Activated CD4-positive, alpha-beta T cell treated with anti-CD3 and anti-CD28 coated beads, Interleukin-2, amount 50 U/mL, for 4 hours (primary cell): ENCODE results near the gene TTC33.
A peak's percentile ranks its signal among the peaks of the same experiment; 100 is the strongest.
"Not testable (repeated sequence)": the region's sequence is repeated elsewhere in the genome, so short reads cannot be mapped to it uniquely, and the experiment has no call there.

Experiments used
- DNase-seq, 2 experiments: peaks; one replicate each; pipeline ENCODE4 v3.0.0-alpha.2; 2020

Gene TTC33

DNA sequence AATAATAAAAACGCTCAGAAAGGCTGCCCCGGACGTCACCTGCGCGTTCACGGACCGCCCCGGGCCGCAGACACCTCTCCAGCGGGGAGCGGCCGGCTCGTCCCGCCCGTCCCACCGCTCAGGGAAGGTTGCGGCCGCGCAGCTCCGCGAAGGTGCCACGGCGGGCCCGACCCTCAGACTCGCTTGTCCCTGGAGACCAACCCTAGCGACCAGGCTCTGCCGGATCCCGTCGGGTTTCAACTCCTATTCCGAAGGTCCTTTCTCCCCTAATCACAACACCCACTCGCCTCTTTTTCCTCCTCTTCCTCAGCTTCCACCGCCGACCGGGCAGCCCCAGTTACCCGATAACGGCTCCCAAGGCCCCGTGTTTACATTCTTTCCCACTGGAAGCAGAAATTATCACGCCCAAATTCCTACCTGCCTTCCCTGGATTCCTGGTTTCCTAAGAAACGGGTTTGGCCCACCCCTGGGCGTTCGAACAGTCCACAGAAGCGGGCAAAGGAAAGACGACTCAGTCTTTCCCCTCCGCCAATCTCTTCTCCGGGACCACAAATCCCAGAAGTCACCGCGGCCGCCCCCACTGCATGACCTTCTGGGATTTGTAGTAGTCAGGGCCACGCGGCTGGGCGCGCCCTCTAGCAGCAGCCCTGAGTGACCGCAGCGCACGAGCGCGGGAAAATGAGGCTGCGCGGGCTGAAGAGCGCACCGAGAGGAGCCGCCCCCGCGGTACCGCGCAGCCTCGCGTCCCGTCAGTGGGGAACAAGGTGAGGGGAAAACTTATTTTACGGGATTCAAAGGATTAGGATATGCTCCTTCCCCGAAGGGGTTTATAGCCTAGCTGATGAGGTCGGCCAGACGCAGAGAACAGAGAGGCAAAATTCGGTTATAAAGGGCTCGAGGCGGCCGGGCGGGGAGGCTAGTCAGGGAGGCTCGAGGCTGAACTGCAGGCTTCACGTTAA is at the start of gene TTC33:
TSS of gene TTC33 (minus strand) at position 555 of the 959 bp plus-strand sequence. CDS start 8,943 bp downstream, outside the sequence.
- DNase-seq: peak; percentile 94 to 96

DNA sequence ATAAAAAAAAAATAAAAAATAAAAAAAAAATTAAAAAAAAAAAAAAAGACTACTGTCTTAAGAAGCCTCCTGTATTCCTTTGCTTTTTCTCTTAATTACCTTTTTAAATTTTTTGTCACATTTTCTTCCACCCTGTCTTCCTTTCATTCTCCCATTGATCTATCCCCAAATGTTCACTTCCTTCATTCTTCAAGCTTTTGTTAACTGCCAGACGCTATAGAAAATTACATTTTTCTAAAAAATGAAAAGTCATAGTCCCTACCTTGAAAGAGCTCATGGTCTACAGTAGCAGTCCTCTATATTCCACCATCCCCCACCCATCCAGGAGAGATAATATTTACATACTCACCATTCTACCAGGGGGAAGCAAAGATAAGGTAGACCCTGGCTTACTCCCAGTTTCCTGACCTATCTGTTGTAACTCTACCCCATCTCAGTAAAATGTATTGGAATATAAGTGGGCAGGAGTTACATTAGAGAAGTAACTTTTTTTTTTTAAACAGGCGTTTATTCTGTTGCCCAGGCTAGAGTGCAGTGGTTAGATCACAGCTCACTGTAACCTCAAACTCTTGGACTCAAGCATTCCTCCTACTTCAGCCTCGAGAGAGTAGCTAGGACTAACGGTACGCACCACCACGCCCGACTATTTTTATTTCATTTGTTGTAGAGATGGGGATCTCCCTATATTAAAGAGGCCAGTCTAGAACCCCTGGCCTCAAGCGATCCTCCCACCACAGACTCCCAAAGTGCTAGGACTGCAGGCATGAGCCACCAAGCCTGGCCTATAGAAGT is 46.2 kb upstream of the TTC33 start:
- DNase-seq: no peak

- no peak for DNase-seq
Observed at GRCh38 chr5:40799258-40799657, 43.5 kb upstream of the TTC33 start.

GRCh38 chr5:40798801-40799210 is 43.0 kb upstream of the TTC33 start:
- no peak for DNase-seq

DNA sequence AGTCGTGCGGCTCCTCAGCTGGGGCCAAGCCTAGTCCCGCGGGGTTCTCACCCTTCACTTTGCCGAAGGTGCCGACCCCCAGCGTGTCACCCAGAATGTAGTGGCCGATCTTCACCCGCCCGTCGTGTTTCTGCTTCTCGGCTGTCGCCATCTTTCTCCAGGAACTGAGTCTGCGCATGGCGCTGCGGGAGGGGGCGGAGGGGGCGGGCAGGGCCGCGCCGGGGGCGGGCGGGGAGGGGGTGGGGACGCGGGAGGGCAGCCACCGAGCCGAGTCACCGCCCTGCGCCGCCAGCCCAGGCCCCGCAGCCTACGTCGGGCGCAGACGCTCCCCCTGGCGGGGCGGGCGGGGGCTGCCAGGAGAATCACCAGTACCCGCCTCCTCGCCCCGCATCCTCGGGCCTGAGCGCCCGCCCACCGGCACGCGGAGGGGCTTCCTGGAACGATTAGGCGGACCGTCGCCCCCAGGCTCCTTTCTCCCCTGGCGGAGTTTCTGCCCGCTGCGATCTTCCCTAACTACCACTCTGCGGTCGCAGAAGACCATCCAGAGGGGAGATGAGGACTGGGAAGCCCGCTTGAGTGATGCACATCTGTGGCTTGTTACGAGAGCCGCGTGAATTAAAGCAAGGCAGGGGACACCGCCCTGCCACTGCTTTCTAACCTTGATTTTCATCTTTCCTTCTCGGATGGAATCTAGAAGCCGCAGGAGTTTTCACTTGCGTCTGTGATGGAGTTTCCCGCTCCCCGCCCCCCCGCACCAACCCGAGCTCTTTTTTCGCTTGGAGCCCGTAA is 42.4 kb upstream of the TTC33 start, which contains the start of gene PRKAA1:
TSS of gene PRKAA1 (minus strand) at position 363 of the 789 bp plus-strand sequence. CDS start at position 178, 185 bp downstream.
- peak; percentile 82 to 87 for DNase-seq

DNA sequence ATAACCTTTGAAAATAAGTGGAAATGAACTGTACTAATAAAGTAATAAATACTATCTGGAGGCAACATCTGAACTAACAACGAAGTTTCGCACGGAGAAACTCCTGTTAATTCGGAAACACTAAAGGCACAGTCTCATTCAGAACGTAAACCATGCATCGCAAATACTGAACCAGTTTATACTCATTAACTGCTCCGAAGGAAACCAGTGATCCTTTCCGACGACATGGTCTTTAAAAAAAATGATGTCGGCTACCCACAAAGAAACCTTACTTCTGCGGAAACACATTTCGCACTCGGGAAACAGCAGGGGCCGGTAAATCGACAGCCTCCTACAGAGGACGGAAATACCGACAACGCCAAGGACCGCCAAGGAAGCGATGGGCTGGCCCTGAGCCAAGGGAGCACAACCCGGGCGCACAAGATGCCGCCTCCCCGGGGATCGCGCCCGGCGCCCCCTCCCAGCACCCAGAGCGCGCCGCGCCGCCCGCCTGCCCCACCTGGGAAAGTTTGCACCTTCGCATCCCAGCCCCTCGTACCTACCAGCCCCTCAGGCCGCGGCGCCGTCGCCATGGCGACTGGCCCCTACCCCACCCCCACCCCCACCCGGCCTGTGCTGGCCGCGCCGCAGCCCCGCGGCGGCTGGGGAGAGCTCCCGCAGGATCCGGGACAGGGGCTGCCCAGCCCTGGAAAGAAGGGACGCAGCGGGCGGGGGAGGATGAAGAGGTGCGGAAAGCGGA is 41.7 kb upstream of the TTC33 start:
- DNase-seq: peak; percentile 67 to 72

DNA sequence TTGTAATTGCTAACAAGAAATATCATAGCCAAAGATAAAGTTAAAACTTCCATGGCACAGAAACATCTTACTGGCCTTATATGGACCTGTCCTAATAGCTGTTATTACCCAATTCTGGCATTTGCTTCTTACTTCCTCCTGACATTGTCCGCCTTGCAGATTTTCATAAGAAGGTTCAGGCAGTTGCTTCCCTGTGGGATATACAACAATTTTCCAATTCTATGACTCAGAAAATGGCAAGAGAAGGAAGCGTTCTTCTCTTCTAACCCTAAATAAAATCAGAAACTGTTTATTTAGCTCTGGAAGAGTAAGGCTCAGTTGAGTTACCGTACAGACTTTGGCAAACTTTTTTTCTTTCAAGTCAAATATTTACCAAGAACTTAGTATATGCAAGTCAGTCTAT is 40.7 kb upstream of the TTC33 start:
- DNase-seq: no peak

DNA sequence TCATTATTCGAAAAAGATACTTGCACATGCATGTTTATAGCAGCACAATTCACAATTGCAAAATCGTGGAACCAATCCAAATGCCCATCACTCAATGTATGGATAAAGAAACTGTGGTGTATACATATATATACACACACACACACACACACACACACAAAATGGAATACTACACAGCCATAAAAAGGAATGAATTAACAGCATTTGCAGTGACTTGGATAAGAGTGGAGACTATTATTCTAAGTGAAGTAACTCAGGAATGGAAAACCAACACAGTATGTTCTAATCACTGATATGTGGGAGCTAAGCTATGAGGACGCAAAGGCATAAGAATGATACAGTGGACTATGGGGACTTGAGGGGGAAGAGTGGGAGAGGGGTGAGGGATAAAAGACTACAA is 39.1 kb upstream of the TTC33 start:
- not testable (repeated sequence) for DNase-seq

DNA sequence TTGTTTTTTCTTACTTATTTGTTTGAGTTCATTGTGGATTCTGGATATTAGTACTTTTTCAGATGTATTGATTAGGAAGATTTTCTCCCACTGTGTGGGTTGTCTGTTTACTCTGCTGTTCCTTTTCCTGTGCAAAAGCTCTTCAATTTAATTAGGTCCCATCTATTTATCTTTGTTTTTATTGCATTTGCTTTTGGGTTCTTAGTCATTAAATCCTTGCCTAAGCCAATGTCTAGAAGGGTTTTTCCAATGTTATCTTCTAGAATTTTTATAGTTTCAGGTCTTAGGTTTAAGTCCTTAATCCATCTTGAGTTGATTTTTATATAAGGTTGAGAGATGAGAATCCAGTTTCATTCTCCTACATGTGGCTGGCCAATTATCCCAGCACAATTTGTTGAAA is 38.6 kb upstream of the TTC33 start:
- DNase-seq: not testable (repeated sequence)

- not testable (repeated sequence) for DNase-seq
Observed at GRCh38 chr5:40792691-40793090, 36.9 kb upstream of the TTC33 start.

DNA sequence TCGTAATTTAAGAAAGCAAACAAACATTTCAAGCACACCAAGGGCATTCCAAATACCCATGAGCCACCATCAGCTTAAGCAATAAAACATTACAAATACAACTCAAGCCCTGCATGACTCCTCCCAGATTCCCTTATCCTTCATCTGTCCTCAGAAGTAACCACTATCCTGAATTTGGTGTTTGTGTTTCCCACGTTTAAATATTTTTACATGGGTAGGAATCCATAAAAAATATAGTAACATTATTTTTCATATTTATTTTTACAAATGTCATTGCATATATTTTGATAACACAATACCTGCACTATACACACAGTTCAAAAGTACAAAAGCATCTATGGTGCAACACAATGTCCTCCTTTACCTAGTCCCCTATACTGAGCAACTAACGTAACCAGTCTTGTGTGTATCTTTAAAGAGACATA is 36.0 kb upstream of the TTC33 start:
- no peak for DNase-seq

- no peak for DNase-seq
Observed at GRCh38 chr5:40790947-40791593, 35.3 kb upstream of the TTC33 start.

GRCh38 chr5:40788941-40789340 is 33.2 kb upstream of the TTC33 start:
- not testable (repeated sequence) for DNase-seq

- no peak for DNase-seq
Observed at GRCh38 chr5:40787986-40788385, 32.2 kb upstream of the TTC33 start.

DNA sequence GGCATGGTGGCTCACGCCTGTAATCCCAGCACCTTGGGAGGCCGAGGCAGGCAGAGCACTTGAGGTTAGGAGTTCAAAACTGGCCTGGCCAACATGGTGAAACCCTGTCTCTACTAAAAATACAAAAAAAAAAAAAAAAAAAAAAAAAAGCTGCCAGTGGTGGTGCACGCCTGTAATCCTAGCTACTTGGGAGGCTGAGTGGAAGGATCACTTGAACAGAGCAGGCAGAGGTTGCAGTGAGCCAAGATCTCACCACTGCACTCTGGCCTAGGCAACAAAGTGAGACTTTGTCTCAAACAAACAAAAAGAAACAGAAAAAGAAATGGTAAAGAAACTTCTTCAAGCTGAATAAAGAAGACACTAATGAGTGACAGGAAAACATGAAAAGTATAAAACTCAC is 30.9 kb upstream of the TTC33 start:
- not testable (repeated sequence) for DNase-seq

DNA sequence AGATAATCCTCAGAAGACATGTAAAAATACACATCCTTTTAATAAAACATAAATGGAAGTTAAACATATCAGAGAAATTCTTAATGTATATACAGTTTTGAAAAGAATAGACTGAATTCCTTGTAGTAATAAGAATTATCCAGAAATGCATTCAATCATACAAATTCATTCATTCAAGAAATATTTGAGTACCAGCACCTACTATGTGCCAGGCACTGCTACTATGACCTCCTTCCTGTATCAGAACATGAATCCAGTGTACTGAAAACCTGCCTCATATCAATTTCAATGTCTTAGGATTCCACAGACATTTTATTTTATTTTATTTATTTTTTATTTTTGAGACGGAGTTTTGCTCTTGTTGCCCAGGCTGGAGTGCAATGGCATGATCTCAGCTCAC is 29.2 kb upstream of the TTC33 start:
- no peak for DNase-seq

GRCh38 chr5:40784027-40784653 is 28.4 kb upstream of the TTC33 start:
- DNase-seq: no peak

DNA sequence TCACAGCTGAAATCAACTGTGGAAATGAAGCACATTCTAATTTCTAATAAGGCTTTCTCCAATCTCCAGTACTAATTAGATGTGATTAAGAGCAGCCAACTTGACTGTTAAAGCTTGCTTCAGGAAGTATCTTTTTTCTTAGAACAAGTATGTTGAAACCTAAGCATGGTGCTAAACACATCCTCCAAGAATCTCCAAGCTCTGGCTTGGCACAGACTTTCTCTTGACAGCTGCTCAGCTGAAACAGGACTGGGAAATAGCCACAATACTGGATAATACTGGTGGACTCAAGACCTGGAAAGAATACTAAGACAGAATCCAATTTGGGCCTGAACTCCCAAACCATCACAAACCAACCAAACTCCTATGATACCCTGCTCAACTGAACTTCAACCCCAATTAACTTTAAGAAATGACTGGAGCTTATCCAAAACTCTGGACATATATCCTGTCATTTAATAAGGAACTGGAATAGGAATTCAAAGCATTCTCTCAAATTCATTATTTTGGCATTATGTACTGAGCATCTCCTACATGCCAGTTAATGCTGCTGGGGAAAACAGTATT is 26.2 kb upstream of the TTC33 start:
- DNase-seq: no peak

DNA sequence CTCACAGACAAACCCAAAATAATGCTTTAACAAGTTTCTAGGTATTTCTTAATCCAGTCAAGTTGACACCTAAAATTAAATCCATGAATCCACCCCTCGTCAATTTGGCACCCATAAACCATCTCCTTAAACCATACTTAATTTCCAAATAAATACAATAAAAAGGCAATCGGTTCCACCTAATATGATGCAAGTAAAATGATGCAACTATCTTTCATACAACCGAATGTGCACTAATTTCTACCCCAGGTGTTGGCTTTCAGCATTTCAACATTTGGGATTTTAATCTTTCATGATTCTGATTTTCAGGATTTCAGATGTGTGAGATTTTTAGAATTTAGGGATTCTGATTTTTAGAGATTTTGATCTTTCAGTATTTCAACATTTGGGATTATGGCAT is 25.1 kb upstream of the TTC33 start:
- DNase-seq: no peak

DNA sequence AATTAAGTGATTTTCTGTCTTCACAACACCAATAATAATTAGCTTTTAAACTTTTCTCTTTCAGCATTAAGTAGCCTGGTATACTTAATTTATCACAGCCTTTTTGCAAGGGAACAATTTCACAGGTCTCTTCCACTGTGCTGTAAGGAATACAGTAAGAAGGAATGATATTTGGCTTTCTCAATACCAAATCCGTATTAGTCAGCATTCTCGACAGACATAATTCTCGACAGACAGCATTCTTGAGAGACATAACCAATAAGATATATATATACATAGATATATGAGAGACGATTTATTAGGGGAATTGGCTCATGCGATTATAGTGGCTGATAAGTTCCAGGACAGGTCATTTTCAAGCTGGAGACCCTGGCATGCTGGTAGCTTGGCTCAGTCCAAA is 24.4 kb upstream of the TTC33 start:
- DNase-seq: no peak

DNA sequence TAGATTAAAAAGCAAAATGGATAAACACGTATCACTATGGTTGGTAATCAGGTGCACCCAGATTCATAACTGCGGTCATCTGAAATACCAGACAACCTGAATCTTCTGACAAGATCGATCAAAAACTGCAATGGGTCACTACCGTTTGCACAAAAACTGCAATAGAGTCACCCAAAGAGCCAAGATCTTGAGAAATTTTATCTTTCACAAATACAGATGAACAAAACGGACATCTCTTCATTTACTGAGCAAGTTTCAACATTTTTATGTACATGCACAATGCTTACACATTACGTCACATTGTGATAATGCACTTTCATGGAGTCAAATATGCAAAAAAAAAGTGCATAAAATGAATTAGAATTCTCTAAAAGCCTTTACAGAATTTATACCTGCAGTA is 23.8 kb upstream of the TTC33 start:
- no peak for DNase-seq
